ENCODE measurements around the gene DOP1A. TPM values are rescaled to one million over a fixed set of nuclear protein-coding genes. Genes with fewer than 3 reads are reported as not detected.

Gene DOP1A
- total RNA-seq, 1 donor from 2014 or later: 29.5 TPM

DNA sequence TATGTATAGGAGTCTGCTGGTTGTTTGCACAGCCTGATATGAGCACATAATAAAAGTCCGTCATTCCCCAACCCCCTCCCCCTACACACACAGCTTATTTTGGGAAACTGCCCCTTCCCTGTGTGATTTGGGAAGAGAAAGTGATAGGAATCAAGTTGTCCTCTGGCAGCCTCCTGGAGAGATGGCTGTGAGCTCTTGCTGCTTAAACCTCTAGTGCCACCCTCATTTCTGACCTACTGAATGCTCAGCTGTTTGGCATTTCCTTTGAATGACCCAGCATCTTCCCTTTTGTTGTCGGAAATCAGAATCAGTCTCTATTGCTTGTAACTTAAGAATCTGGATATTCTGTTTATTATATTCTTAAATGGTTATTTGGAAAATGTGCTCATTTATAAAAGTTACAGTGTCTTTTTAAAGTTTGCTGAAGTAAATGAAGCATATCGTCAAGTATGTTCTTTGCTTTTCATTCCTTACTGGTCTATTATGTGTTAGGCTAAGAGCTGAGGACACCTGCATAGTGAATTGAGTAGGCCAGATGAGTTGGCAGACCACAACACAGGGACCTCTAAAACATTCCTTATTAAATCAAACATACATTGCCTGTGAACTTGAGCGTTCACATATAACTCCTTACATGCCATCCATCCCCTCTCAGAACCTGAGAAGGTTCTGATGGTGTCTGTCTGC is 131.2 kb downstream of the DOP1A start:
- Histone ChIP-seq H3K4me3 (ENCODE audit: low read depth, low read length) (no peak overlapping the region), H3K36me3 (ENCODE audit: control insufficient read depth, insufficient read depth, low read length) (no peaks in the 10 kb centered on the region), H3K27me3 (ENCODE audit: control insufficient read depth, insufficient read depth, low read length) (no peaks in the 10 kb centered on the region)
- DNase-seq (ENCODE audit: low read depth) (peak; percentile 66), FAIRE-seq (no peak)
- TF ChIP-seq, protein P1, sequence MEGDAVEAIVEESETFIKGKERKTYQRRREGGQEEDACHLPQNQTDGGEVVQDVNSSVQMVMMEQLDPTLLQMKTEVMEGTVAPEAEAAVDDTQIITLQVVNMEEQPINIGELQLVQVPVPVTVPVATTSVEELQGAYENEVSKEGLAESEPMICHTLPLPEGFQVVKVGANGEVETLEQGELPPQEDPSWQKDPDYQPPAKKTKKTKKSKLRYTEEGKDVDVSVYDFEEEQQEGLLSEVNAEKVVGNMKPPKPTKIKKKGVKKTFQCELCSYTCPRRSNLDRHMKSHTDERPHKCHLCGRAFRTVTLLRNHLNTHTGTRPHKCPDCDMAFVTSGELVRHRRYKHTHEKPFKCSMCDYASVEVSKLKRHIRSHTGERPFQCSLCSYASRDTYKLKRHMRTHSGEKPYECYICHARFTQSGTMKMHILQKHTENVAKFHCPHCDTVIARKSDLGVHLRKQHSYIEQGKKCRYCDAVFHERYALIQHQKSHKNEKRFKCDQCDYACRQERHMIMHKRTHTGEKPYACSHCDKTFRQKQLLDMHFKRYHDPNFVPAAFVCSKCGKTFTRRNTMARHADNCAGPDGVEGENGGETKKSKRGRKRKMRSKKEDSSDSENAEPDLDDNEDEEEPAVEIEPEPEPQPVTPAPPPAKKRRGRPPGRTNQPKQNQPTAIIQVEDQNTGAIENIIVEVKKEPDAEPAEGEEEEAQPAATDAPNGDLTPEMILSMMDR (IDR thresholded peaks at IDR 0.05; ENCODE audit: insufficient read depth, low read length, severe bottlenecking): no peak

DNA sequence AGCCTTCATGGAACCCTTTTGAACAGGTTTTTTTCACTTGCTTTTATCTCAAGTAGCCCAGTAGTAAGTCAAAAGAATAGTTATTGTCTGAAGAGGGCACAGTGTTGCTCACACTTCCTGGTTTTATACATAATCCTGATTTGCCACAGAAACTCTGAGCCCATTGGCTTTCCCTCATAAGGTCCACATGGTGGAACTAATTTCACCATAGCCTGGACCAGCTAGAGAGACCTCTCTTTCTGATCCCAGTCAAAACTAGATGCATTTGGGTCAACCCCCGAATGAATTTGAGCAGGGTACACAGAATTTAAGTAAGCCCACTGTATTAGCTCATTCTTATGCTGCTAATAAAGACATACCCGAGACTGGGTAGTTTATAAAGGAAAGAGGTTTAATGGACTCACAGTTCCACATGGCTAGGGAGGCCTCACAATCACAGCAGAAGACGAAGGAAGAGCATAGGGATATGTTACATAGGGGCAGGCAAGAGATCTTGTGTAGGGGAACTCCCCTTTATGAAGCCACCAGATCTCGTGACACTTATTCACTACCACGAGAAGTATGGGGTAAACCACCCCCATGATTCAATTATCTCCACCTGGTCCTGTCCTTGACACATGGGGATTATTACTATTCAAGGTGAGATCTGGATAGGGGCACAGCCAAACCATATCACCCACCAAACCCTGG is 131.8 kb downstream of the DOP1A start:
- FAIRE-seq (no peak), DNase-seq (ENCODE audit: low read depth) (peak; percentile 20)

DNA sequence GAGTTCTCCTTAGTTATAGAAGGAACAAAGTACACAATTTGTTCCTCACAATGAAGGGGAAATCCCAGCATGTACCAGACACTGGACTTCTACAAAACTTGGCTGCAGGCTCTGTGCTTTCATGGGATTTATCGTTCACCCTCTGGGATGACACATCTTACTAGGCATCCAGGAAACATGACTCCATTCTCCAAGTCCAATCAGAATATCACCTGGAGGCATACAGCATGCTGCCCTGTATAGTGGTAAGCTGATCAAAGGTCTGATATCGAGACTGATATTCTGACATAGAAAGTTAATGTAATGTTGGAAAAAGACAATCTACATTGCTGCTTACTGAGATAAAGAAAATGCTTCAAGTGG is 132.4 kb downstream of the DOP1A start:
- Histone ChIP-seq H3K4me3 (ENCODE audit: low read depth, low read length) (no peak overlapping the region), H3K27me3 (ENCODE audit: control insufficient read depth, insufficient read depth, low read length) (no peaks in the 10 kb centered on the region), H3K36me3 (ENCODE audit: control insufficient read depth, insufficient read depth, low read length) (no peaks in the 10 kb centered on the region)
- peak; percentile 76 for FAIRE-seq
- peak; percentile 95 for DNase-seq (ENCODE audit: low read depth)
- TF ChIP-seq, protein P1 (IDR thresholded peaks at IDR 0.05; ENCODE audit: insufficient read depth, low read length, severe bottlenecking): no peak

More for the DNA sequence above, 131.8 kb downstream of the DOP1A start:
- Histone ChIP-seq H3K27me3 (ENCODE audit: control insufficient read depth, insufficient read depth, low read length) (no peaks in the 10 kb centered on the region), H3K36me3 (ENCODE audit: control insufficient read depth, insufficient read depth, low read length) (no peaks in the 10 kb centered on the region), H3K4me3 (ENCODE audit: low read depth, low read length) (no peak overlapping the region)
- TF ChIP-seq, protein P1 (IDR thresholded peaks at IDR 0.05; ENCODE audit: insufficient read depth, low read length, severe bottlenecking): no peak

DNA sequence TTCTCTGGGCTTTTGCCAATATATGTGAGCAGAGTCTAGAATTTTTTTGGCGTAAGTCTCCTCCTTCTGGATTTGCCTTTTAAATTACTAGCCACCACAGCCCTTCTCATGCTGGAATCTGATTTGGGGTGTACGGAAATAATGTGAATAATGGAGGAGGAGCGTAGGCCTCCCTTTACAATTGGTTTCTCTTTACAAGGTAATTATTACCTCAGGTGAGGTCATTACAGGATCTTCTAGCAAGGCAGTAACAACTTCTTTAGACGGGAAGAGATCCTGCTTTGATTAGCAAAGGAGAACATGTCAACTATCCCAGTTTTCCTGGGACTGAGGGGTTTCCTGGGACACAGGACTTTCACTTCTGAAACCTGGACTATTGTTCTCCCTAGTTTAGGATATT is 134.6 kb downstream of the DOP1A start:
- FAIRE-seq: no peak
- Histone ChIP-seq H3K4me3 (ENCODE audit: low read depth, low read length) (no peak overlapping the region), H3K36me3 (ENCODE audit: control insufficient read depth, insufficient read depth, low read length) (no peaks in the 10 kb centered on the region), H3K27me3 (ENCODE audit: control insufficient read depth, insufficient read depth, low read length) (no peaks in the 10 kb centered on the region)
- TF ChIP-seq, protein P1 (IDR thresholded peaks at IDR 0.05; ENCODE audit: insufficient read depth, low read length, severe bottlenecking): no peak
- DNase-seq (ENCODE audit: low read depth): no peak

DNA sequence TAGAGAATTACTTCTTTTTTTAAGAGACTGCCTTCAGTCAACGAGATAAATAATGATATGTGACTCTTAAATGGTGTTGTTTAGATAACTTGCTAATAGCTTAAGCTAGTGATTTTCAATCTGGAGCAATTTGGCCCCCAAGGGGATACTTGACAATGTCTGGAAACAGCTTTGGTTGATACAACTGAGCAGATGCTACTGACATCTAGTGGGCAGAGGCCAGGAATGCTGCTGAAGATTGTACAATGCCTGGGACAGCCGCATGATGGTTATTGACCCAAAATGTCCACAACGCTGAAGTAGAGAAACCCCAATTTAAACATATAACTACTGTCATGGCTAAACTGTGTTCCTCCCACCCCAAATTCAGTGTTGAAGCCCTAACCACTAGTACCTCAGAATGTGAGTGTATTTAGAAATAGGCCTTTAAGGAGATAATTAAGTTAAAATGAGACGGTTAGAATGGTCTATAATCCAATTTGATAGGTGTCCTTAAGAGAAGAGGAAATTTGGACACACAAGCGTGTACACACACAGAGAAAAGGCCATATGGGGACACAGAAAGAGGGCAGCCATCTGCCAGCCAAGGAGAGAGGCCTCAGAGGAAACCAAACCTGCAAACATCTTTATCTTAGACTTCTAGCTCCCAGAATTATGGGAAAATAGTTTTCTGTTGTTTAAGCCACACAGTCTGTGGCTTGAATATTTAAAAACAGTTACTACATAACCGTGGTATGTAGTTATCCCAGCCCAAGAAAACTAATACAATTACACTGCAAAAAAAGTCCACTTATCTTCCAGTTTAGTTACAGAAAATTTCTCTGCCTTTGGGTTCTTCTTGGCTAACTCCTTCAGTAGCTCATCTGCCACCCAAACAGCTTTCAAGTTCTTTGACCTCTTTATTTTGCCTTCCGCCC is 147.9 kb downstream of the DOP1A start:
- TF ChIP-seq, protein P1 (IDR thresholded peaks at IDR 0.05; ENCODE audit: insufficient read depth, low read length, severe bottlenecking): peak; percentile 79
- FAIRE-seq: peak; percentile 28
- peak; percentile 64 for DNase-seq (ENCODE audit: low read depth)
- H3K27me3 ChIP-seq (ENCODE audit: control insufficient read depth, insufficient read depth, low read length): no peaks in the 10 kb centered on the region
- peaks cover 2% of the 10 kb centered on the region for H3K36me3 ChIP-seq (ENCODE audit: control insufficient read depth, insufficient read depth, low read length)
- no peak overlapping the region for H3K4me3 ChIP-seq (ENCODE audit: low read depth, low read length)

All from bronchial epithelial cell (primary cell).